Mesendoderm (in vitro differentiated cells): Measurements from ENCODE around the gene KIAA0232.

Experiments used
- DNase-seq: peaks from one replicate; pipeline ENCODE4 v3.0.0; 2013
- H2AK5ac ChIP-seq: 2 replicates; pipeline ENCODE4 v1.6.1; 2013; ENCODE audit warnings: low read length, inconsistent platforms
- H2BK120ac ChIP-seq: 2 replicates; pipeline ENCODE4 v1.6.1; 2013; ENCODE audit warnings: low read depth, mild to moderate bottlenecking, low read length, moderate library complexity, mixed read lengths
- H2BK15ac ChIP-seq: replicated peaks from 2 replicates; pipeline ENCODE4 v1.6.1; 2013; ENCODE audit warnings: low read depth, mild to moderate bottlenecking, moderate library complexity
- H2BK5ac ChIP-seq: 2 replicates; pipeline ENCODE4 v1.6.1; 2013; ENCODE audit warnings: low read length, inconsistent platforms
- H3K18ac ChIP-seq: 2 replicates; pipeline ENCODE4 v1.6.1; 2013; ENCODE audit warnings: mild to moderate bottlenecking, low read length, mixed read lengths
- H3K23ac ChIP-seq: one replicate; pipeline ENCODE4 v1.6.1; 2013; ENCODE audit warnings: low read length
- H3K27ac ChIP-seq: 2 replicates; pipeline ENCODE4 v1.5.1; 2013; ENCODE audit warnings: low read depth, mild to moderate bottlenecking, inconsistent platforms, low read length, moderate library complexity
- H3K27me3 ChIP-seq: 2 replicates; pipeline ENCODE4 v1.6.1; 2013; ENCODE audit warnings: low read length, control low read depth, mild to moderate bottlenecking, inconsistent platforms; ENCODE audit not compliant: insufficient read depth, poor library complexity
- H3K36me3 ChIP-seq: 2 replicates; pipeline ENCODE4 v1.6.1; 2013; ENCODE audit warnings: low read length, inconsistent platforms; ENCODE audit not compliant: control insufficient read depth, insufficient read depth
- H3K4ac ChIP-seq: one replicate; pipeline ENCODE4 v1.6.1; 2013; ENCODE audit warnings: low read depth, mild to moderate bottlenecking, low read length, moderate library complexity
- H3K4me1 ChIP-seq: 2 replicates; pipeline ENCODE4 v1.6.1; 2013; ENCODE audit warnings: low read depth, low read length, inconsistent platforms; ENCODE audit not compliant: control insufficient read depth
- H3K4me2 ChIP-seq: 2 replicates; pipeline ENCODE4 v1.6.1; 2013; ENCODE audit warnings: low read length
- H3K4me3 ChIP-seq: 2 replicates; pipeline ENCODE4 v1.5.1; 2013; ENCODE audit warnings: mild to moderate bottlenecking, low read length
- H3K56ac ChIP-seq: one replicate; pipeline ENCODE4 v1.6.1; 2013; ENCODE audit warnings: low read length
- H3K79me1 ChIP-seq: 2 replicates; pipeline ENCODE4 v1.6.1; 2013; ENCODE audit warnings: low read length, inconsistent platforms
- H3K79me2 ChIP-seq: 2 replicates; pipeline ENCODE4 v1.6.1; 2013; ENCODE audit warnings: mild to moderate bottlenecking, low read length; ENCODE audit not compliant: control insufficient read depth, insufficient read depth
- H3K9ac ChIP-seq: 2 replicates; pipeline ENCODE4 v1.6.1; 2013; ENCODE audit warnings: low read length, inconsistent platforms
- H4K5ac ChIP-seq: one replicate; pipeline ENCODE4 v1.6.1; 2013; ENCODE audit warnings: low read length
- H4K8ac ChIP-seq: one replicate; pipeline ENCODE4 v1.6.1; 2013; ENCODE audit warnings: low read depth, mild to moderate bottlenecking, control low read depth, low read length, moderate library complexity
- WGBS: extraction: QIAGEN DNeasy Blood & Tissue Kit; methylation state at CpG from one replicate; pipeline ENCODE4 v1.1.7; 2013; ENCODE audit warnings: low lambda C conversion rate, missing lambda C conversion rate; ENCODE audit not compliant: insufficient coverage; ENCODE audit errors: extremely low coverage; 5-methylcytosine and 5-hydroxymethylcytosine counted together

KIAA0232 gene

DNA sequence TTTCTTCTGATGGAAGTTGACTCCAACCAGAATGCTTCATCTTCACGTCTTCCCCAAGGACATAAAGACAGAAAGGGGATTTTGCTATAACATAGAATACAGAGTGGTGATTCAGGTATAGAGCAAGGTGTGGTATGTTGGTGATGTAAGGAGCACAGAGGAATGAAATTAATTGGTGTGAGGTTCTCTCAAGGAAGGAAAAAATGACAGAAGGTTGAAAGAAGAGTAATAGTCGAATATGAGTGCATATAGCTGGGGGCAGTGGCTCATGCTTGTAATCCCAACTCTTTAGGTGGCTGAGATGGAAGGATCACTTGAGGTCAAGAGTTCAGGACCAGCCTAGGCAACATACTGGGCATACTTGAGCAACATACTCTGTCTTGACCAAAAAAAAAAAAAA lies 20.1 kb downstream of the KIAA0232 start:
- Histone ChIP-seq H3K36me3 (no peaks in the 10 kb centered on the region), H3K27ac (no peak overlapping the region), H3K4me2 (no peak overlapping the region), H3K56ac (no peak overlapping the region), H3K9ac (no peak overlapping the region), H4K8ac (no peak overlapping the region), H3K79me1 (peaks cover 18% of the 10 kb centered on the region), H3K27me3 (no peaks in the 10 kb centered on the region), H4K5ac (no peak overlapping the region), H3K79me2 (peaks cover 25% of the 10 kb centered on the region), H3K4me3 (no peak overlapping the region), H3K18ac (no peak overlapping the region), H3K4me1 (no peaks in the 10 kb centered on the region), H3K4ac (no peak overlapping the region), H2AK5ac (no peak overlapping the region), H3K23ac (no peak overlapping the region), H2BK120ac (no peak overlapping the region), H2BK15ac (no peak overlapping the region), H2BK5ac (no peak overlapping the region)
- DNase-seq, result no peak
- WGBS, result no CpG with 5 or more reads among the region's 2 CpGs

- DNase-seq, result no peak
- Histone ChIP-seq H3K4me2 (no peak overlapping the region), H3K4ac (no peak overlapping the region), H4K8ac (no peak overlapping the region), H3K79me1 (peaks cover 18% of the 10 kb centered on the region), H3K36me3 (no peaks in the 10 kb centered on the region), H3K4me3 (no peak overlapping the region), H3K27me3 (no peaks in the 10 kb centered on the region), H3K4me1 (no peaks in the 10 kb centered on the region), H2BK120ac (no peak overlapping the region), H3K9ac (no peak overlapping the region), H3K56ac (no peak overlapping the region), H2BK15ac (no peak overlapping the region), H2BK5ac (no peak overlapping the region), H3K23ac (no peak overlapping the region), H3K79me2 (peaks cover 23% of the 10 kb centered on the region), H2AK5ac (no peak overlapping the region), H3K27ac (no peak overlapping the region), H3K18ac (no peak overlapping the region), H4K5ac (no peak overlapping the region)
- no CpG with 5 or more reads among the region's 1 CpG for WGBS
Observed at GRCh38 chr4:6803246-6803645, 20.7 kb downstream of the KIAA0232 start.

GRCh38 chr4:6804082-6804752 lies 21.7 kb downstream of the KIAA0232 start:
- Histone ChIP-seq H4K8ac (no peak overlapping the region), H3K79me2 (peaks cover 20% of the 10 kb centered on the region), H3K4me2 (no peak overlapping the region), H4K5ac (no peak overlapping the region), H2AK5ac (no peak overlapping the region), H3K18ac (no peak overlapping the region), H2BK120ac (no peak overlapping the region), H3K23ac (no peak overlapping the region), H3K56ac (no peak overlapping the region), H3K4me1 (no peaks in the 10 kb centered on the region), H3K9ac (no peak overlapping the region), H2BK15ac (no peak overlapping the region), H3K36me3 (no peaks in the 10 kb centered on the region), H2BK5ac (no peak overlapping the region), H3K79me1 (peaks cover 15% of the 10 kb centered on the region), H3K27ac (no peak overlapping the region), H3K4me3 (no peak overlapping the region), H3K27me3 (no peaks in the 10 kb centered on the region), H3K4ac (no peak overlapping the region)
- no CpG with 5 or more reads among the region's 8 CpGs for WGBS
- DNase-seq, result no peak

DNA sequence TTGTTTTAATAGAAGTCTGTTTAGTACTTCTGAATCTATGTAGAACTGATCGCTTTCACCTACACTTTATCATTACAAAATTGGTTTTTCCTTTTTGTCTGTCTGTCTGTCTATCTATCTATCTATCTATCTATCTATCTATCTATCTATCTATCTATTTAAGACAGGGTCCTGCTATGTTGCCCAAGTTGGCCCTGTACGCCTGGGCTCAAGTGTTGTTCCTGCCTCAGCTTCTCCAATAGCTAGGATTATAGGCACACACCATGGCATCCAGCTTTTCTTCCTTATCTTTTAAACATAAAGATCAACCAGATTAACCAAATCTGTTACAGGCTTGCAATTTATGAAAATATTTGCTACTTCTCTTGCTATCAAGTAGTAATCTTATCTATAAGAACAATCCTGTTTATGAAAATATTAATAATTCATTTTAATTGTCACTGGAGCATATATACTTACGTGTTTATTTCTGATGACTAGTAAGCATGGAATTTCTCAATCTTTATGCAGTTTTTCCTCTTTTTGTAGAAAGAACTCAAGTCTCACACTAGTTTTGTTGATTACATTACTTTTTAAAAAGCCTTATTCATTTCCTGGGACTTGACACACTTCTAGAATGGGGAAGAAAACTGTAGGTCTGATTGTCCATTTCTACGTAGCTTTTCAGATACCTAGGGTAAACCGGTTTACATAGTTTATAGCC lies 24.5 kb downstream of the KIAA0232 start:
- Histone ChIP-seq H3K4me3 (no peak overlapping the region), H3K4me2 (no peak overlapping the region), H3K79me1 (peaks cover 8% of the 10 kb centered on the region), H3K23ac (no peak overlapping the region), H2AK5ac (no peak overlapping the region), H2BK5ac (no peak overlapping the region), H3K9ac (no peak overlapping the region), H3K27me3 (no peaks in the 10 kb centered on the region), H3K4me1 (no peaks in the 10 kb centered on the region), H3K4ac (no peak overlapping the region), H4K5ac (no peak overlapping the region), H3K27ac (no peak overlapping the region), H2BK120ac (no peak overlapping the region), H3K36me3 (no peaks in the 10 kb centered on the region), H2BK15ac (no peak overlapping the region), H3K79me2 (peaks cover 12% of the 10 kb centered on the region), H3K56ac (no peak overlapping the region), H3K18ac (no peak overlapping the region), H4K8ac (no peak overlapping the region)
- no CpG with 5 or more reads among the region's 5 CpGs for WGBS
- DNase-seq, result no peak

GRCh38 chr4:6808259-6808658 lies 25.7 kb downstream of the KIAA0232 start:
- Histone ChIP-seq H3K56ac (no peak overlapping the region), H3K27me3 (no peaks in the 10 kb centered on the region), H3K36me3 (no peaks in the 10 kb centered on the region), H4K8ac (no peak overlapping the region), H2BK15ac (no peak overlapping the region), H3K4ac (no peak overlapping the region), H3K79me2 (peaks cover 11% of the 10 kb centered on the region), H3K79me1 (peaks cover 8% of the 10 kb centered on the region), H3K18ac (no peak overlapping the region), H3K4me2 (no peak overlapping the region), H2BK120ac (no peak overlapping the region), H3K27ac (no peak overlapping the region), H3K4me3 (no peak overlapping the region), H2BK5ac (no peak overlapping the region), H3K9ac (no peak overlapping the region), H3K23ac (no peak overlapping the region), H3K4me1 (no peaks in the 10 kb centered on the region), H4K5ac (no peak overlapping the region), H2AK5ac (no peak overlapping the region)
- WGBS, result no CpG with 5 or more reads among the region's 2 CpGs
- no peak for DNase-seq
